SK-N-SH (cell line): ENCODE data around the gene PLS3. TPM values are rescaled to one million over a fixed set of nuclear protein-coding genes. Genes with fewer than 3 reads are reported as not detected.

Experiments used
- CTCF ChIA-PET: fragments of 300-600, 350-600 bp; formaldehyde crosslinking; extraction: SDS; loops from one replicate; lab custom pipeline; 2021; lab: Yijun Ruan, JAX
- POLR2A ChIA-PET: fragments of 350-600 bp; sonication (Branson Sonifier 250); formaldehyde crosslinking; extraction: SDS; loops from one replicate; lab custom pipeline; 2020; ENCODE audit warnings: antibody characterized with exemption, inconsistent platforms; lab: Yijun Ruan, JAX
- DNase-seq: peaks from one replicate; pipeline ENCODE4 v3.0.0; 2012
- H2AFZ ChIP-seq: fragments of 200-600 bp; sonication (generic); 2 replicates; pipeline ENCODE4 v1.8.1; 2016; ENCODE audit warnings: antibody characterized with exemption, mild to moderate bottlenecking, low read depth
- H3F3A ChIP-seq: fragments of 200-600 bp; sonication (generic); replicated peaks from 2 replicates; pipeline ENCODE3; 2016; ENCODE audit warnings: antibody characterized with exemption, mild to moderate bottlenecking; ENCODE audit not compliant: insufficient read depth
- H3K27ac ChIP-seq, 2 experiments: fragments of 200-500 bp in 1 of 2; fragments of 200-600 bp in 1 of 2; sonication (Bioruptor generic) in 1 of 2; sonication (generic), shearing (Covaris generic) in 1 of 2; 2 replicates each; pipeline versions ENCODE4 v1.5.1 to v1.6.1; 2014 to 2016; ENCODE audit warnings: low read depth in 2 of 2, inconsistent platforms in 1 of 2, low read length in 1 of 2, mild to moderate bottlenecking in 1 of 2, mixed read lengths in 1 of 2
- H3K27me3 ChIP-seq: fragments of 200-600 bp; sonication (generic), shearing (Covaris generic); 2 replicates; pipeline ENCODE4 v1.6.1; 2016; ENCODE audit warnings: mixed run types; ENCODE audit not compliant: insufficient read depth
- H3K36me3 ChIP-seq, 2 experiments: fragments of 200-500 bp in 1 of 2; fragments of 200-600 bp in 1 of 2; sonication (Bioruptor generic) in 1 of 2; sonication (generic) in 1 of 2; replicated peaks in 1 of 2; 2 replicates each; pipeline versions ENCODE3 to v1.5.1; 2014 to 2016; ENCODE audit warnings: low read length in 1 of 2, mild to moderate bottlenecking in 1 of 2; ENCODE audit not compliant: insufficient read depth in 2 of 2, control insufficient read depth in 1 of 2
- H3K4me1 ChIP-seq, 2 experiments: fragments of 200-500 bp in 1 of 2; fragments of 200-600 bp in 1 of 2; sonication (Bioruptor generic) in 1 of 2; sonication (generic), shearing (Covaris generic) in 1 of 2; 2 replicates each; pipeline versions ENCODE4 v1.5.1 to v1.6.1; 2014 to 2016; ENCODE audit warnings: low read depth in 1 of 2, low read length in 1 of 2, mixed run types in 1 of 2; ENCODE audit not compliant: insufficient read depth in 2 of 2, control insufficient read depth in 1 of 2
- H3K4me2 ChIP-seq: fragments of 200-600 bp; sonication (generic), shearing (Covaris generic); 2 replicates; pipeline ENCODE4 v1.6.1; 2017; ENCODE audit warnings: mixed run types
- H3K4me3 ChIP-seq, 2 experiments: fragments of 200-500 bp in 1 of 2; fragments of 200-600 bp in 1 of 2; sonication (Bioruptor generic) in 1 of 2; sonication (generic), shearing (Covaris generic) in 1 of 2; 2 replicates each; pipeline versions ENCODE4 v1.5.1 to v1.8.1; 2014 to 2016; ENCODE audit warnings: low read depth in 2 of 2, inconsistent platforms in 1 of 2, low read length in 1 of 2, mild to moderate bottlenecking in 1 of 2, mixed read lengths in 1 of 2, moderate library complexity in 1 of 2
- H3K79me2 ChIP-seq: fragments of 200-600 bp; sonication (generic); 2 replicates; pipeline ENCODE4 v1.8.1; 2017; ENCODE audit warnings: mild to moderate bottlenecking; ENCODE audit not compliant: insufficient read depth
- H3K9ac ChIP-seq: fragments of 200-600 bp; sonication (generic); 2 replicates; pipeline ENCODE4 v1.6.1; 2017; ENCODE audit warnings: mixed run types
- H3K9me2 ChIP-seq: fragments of 200-600 bp; sonication (generic); 2 replicates; pipeline ENCODE4 v1.6.1; 2017; ENCODE audit warnings: mixed run types
- H3K9me3 ChIP-seq: fragments of 200-600 bp; sonication (generic); 2 replicates; pipeline ENCODE4 v1.6.1; 2017; ENCODE audit warnings: mixed run types, mild to moderate bottlenecking, moderate library complexity
- H4K20me1 ChIP-seq: fragments of 200-600 bp; sonication (generic); 2 replicates; pipeline ENCODE4 v1.6.1; 2017; ENCODE audit warnings: mild to moderate bottlenecking, mixed run types; ENCODE audit not compliant: insufficient read depth
- ELF1 ChIP-seq: IDR thresholded peaks from 2 replicates; pipeline ENCODE4 v1.4.0; 2012
- FOSL2 ChIP-seq: IDR thresholded peaks from 2 replicates; pipeline ENCODE4 v1.4.0; 2012; ENCODE audit warnings: low read depth, mild to moderate bottlenecking, moderate library complexity, borderline replicate concordance
- FOXM1 ChIP-seq: IDR thresholded peaks from 2 replicates; pipeline ENCODE4 v1.4.0; 2012; ENCODE audit warnings: low read depth, mild to moderate bottlenecking
- IRF3 ChIP-seq: fragments of 150-350 bp; IDR thresholded peaks from 2 replicates; pipeline ENCODE4 v1.6.1; 2016; ENCODE audit warnings: mild to moderate bottlenecking, low read depth, low read length
- JUND ChIP-seq: IDR thresholded peaks from 2 replicates; pipeline ENCODE4 v1.4.0; 2012
- MAX ChIP-seq: IDR thresholded peaks from 2 replicates; pipeline ENCODE4 v1.4.0; 2012; ENCODE audit warnings: low read depth
- MXI1 ChIP-seq: IDR thresholded peaks from 2 replicates; pipeline ENCODE4 v1.6.1; 2012; ENCODE audit warnings: mild to moderate bottlenecking, low read depth, low read length, improper control_type of control experiment
- NRF1 ChIP-seq: IDR thresholded peaks from 2 replicates; pipeline ENCODE4 v1.6.1; 2012; ENCODE audit warnings: low read depth, mild to moderate bottlenecking, low read length
- PBX3 ChIP-seq: IDR thresholded peaks from 2 replicates; pipeline ENCODE4; 2012
- POLR2AphosphoS5 ChIP-seq: IDR thresholded peaks from 2 replicates; pipeline ENCODE4 v1.6.1; 2012; ENCODE audit warnings: low read depth, low read length
- REST ChIP-seq: IDR thresholded peaks from 2 replicates; pipeline ENCODE4 v1.6.1; 2012; ENCODE audit warnings: mild to moderate bottlenecking, low read depth, low read length, moderate library complexity
- TAF1 ChIP-seq: IDR thresholded peaks from 2 replicates; pipeline ENCODE4 v1.6.1; 2012; ENCODE audit warnings: low read depth, mild to moderate bottlenecking, low read length, moderate library complexity, borderline replicate concordance
- TCF12 ChIP-seq: IDR thresholded peaks from 2 replicates; pipeline ENCODE4 v1.4.0; 2012
- TEAD4 ChIP-seq: IDR thresholded peaks from 2 replicates; pipeline ENCODE4 v1.4.0; 2012; ENCODE audit warnings: mild to moderate bottlenecking, borderline replicate concordance; ENCODE audit not compliant: insufficient read depth
- USF2 ChIP-seq: fragments of 150-350 bp; IDR thresholded peaks from 2 replicates; pipeline ENCODE4 v1.6.1; 2017; ENCODE audit warnings: antibody characterized with exemption, low read length, low read depth, borderline replicate concordance
- WGBS: methylation state at CpG from one replicate; pipeline ENCODE4 v1.1.6; 2017; ENCODE audit warnings: low lambda C conversion rate; 5-methylcytosine and 5-hydroxymethylcytosine counted together
- polyA plus RNA-seq, 3 experiments: library from polyadenylated mRNA; depleted of rRNA; stranded (reverse); fragments of >200 nt; gene quantifications; 2 replicates each; pipeline ENCODE4 v1.2.3, GENCODE V29; 2012

The PLS3 gene
- polyA plus RNA-seq (2012; rRNA removed): 35.7 and 47.4 TPM in 2 replicates
- polyA plus RNA-seq (2012; cell fraction: cytosol; rRNA removed): 60.2 and 73.8 TPM in 2 replicates
- 19.0 and 37.8 TPM in 2 replicates for polyA plus RNA-seq (2012; cell fraction: nucleus; rRNA removed)

- DNase-seq: peak; percentile 85
- Histone ChIP-seq H3K9me2 (no peaks in the 10 kb centered on the region), H3K4me1 (peaks cover 0 to 12% of the 10 kb centered on the region in 2 experiments; a peak in 3 of 4 replicates), H3K4me2 (peak within 1 kb of the TSS; percentile 62), H3K4me3 (peak within 1 kb of the TSS; percentile 62 to 70), H2AFZ (peak within 1 kb of the TSS; percentile 47; the same call in 1 of the 2 replicates), H3K79me2 (peaks cover 49% of the 10 kb centered on the region), H3K9me3 (no peaks in the 10 kb centered on the region), H3K36me3 (no peaks in the 10 kb centered on the region), H3K27ac (peak within 1 kb of the TSS; percentile 64 to 71), H3F3A (no peaks in the 10 kb centered on the region), H3K27me3 (peaks cover 4% of the 10 kb centered on the region; the same call in 1 of the 2 replicates), H3K9ac (peak within 1 kb of the TSS; percentile 71), H4K20me1 (0 out of 2 replicates have a peak, but pooled peaks cover 7% of the 10 kb centered on the region)
- POLR2A ChIA-PET: no interaction called here
- WGBS: 0% methylated on average over 10 of the region's 40 CpGs
- TF ChIP-seq FOXM1 (no peak), REST (no peak), POLR2AphosphoS5 (peak; percentile 76), TCF12 (no peak), NRF1 (no peak), IRF3 (no peak), TEAD4 (0 out of 2 replicates have a peak, but pooled peaks have one; percentile 5), MAX (no peak), PBX3 (peak; percentile 97), ELF1 (peak; percentile 7; the same call in 1 of the 2 replicates), MXI1 (no peak), TAF1 (peak; percentile 74; the same call in 1 of the 2 replicates), FOSL2 (no peak), JUND (no peak), USF2 (no peak)
- CTCF ChIA-PET: interaction anchor here (1.0 to 3.0 kb wide), 2 partner anchors 52 to 230 kb away, joined by 3 to 14 read pairs; no protein-coding TSS in a partner anchor
Measured at GRCh38 chrX:115560978-115561604, at the start of gene PLS3. PLS3 (plus strand) TSS chrX:115561174; CDS start chrX:115610251, 49,077 bp downstream.
